GM19240 (cell line): ENCODE measurements around the gene PRRG3.
"Not testable (repeated sequence)": the region's sequence is repeated elsewhere in the genome, so short reads cannot be mapped to it uniquely, and the experiment has no call there.

Source experiments
- DNase-seq: peaks from one replicate; pipeline ENCODE4 v3.0.0; 2011; ENCODE audit warnings: low spot score; ENCODE audit not compliant: insufficient read length

PRRG3 gene

GRCh38 chrX:151694661-151695582, at the start of gene PRRG3:
Gene PRRG3, plus strand, starts transcription at chrX:151695458. Its CDS starts 3,357 bp downstream, at chrX:151698815.
- DNase-seq: no peak

GRCh38 chrX:151675121-151675746, 20.0 kb upstream of the PRRG3 start:
- DNase-seq: no peak

- no peak for DNase-seq
Measured at GRCh38 chrX:151676196-151676595, 19.1 kb upstream of the PRRG3 start.

GRCh38 chrX:151679798-151680402, 15.4 kb upstream of the PRRG3 start:
- no peak for DNase-seq

- DNase-seq: peak; percentile 41
Measured at GRCh38 chrX:151680805-151681204, 14.5 kb upstream of the PRRG3 start.

GRCh38 chrX:151687635-151688034, 7.6 kb upstream of the PRRG3 start:
- no peak for DNase-seq

GRCh38 chrX:151688695-151689094, 6.6 kb upstream of the PRRG3 start:
- no peak for DNase-seq

GRCh38 chrX:151692825-151693224, 2.4 kb upstream of the PRRG3 start:
- DNase-seq: no peak

GRCh38 chrX:151694121-151694520, 1.1 kb upstream of the PRRG3 start:
- DNase-seq: no peak

GRCh38 chrX:151695583-151696340, 504 bp downstream of the PRRG3 start:
- no peak for DNase-seq

- DNase-seq: not testable (repeated sequence)
Measured at GRCh38 chrX:151697082-151697481, 1.8 kb downstream of the PRRG3 start.

- no peak for DNase-seq
Measured at GRCh38 chrX:151697522-151697921, 2.3 kb downstream of the PRRG3 start.

GRCh38 chrX:151698485-151698884, 3.2 kb downstream of the PRRG3 start:
- no peak for DNase-seq

GRCh38 chrX:151699746-151700145, 4.5 kb downstream of the PRRG3 start:
- DNase-seq: no peak

GRCh38 chrX:151700581-151700980, 5.3 kb downstream of the PRRG3 start:
- DNase-seq: no peak

- no peak for DNase-seq
Measured at GRCh38 chrX:151701071-151701470, 5.8 kb downstream of the PRRG3 start.

- DNase-seq: no peak
Measured at GRCh38 chrX:151701531-151701930, 6.3 kb downstream of the PRRG3 start.

- DNase-seq: no peak
Measured at GRCh38 chrX:151702026-151702714, 6.9 kb downstream of the PRRG3 start.

- DNase-seq: no peak
Measured at GRCh38 chrX:151702741-151703340, 7.6 kb downstream of the PRRG3 start.

GRCh38 chrX:151703487-151703886, 8.2 kb downstream of the PRRG3 start:
- DNase-seq: no peak
